ENCODE results near the gene CNOT1.
"Not testable (repeated sequence)": the region's sequence is repeated elsewhere in the genome, so short reads cannot be mapped to it uniquely, and the experiment has no call there.

Gene CNOT1

GRCh38 chr16:58501242-58502131 is 128.1 kb downstream of the CNOT1 start:
- peak; percentile 39 for DNase-seq

- no peak for DNase-seq
Observed at GRCh38 chr16:58500430-58501241, 129.0 kb downstream of the CNOT1 start.

- DNase-seq = peak; percentile 56
Observed at GRCh38 chr16:58499615-58500351, 129.8 kb downstream of the CNOT1 start, which contains the start of gene NDRG4. Gene NDRG4, plus strand, starts transcription at chr16:58500143. Its CDS starts 106 bp downstream, at chr16:58500249.

GRCh38 chr16:58499092-58499511 is 130.5 kb downstream of the CNOT1 start:
- DNase-seq = no peak

GRCh38 chr16:58498341-58499091 is 131.1 kb downstream of the CNOT1 start:
- DNase-seq = no peak

- no peak for DNase-seq
Observed at GRCh38 chr16:58497935-58498334, 131.7 kb downstream of the CNOT1 start.

- no peak for DNase-seq
Observed at GRCh38 chr16:58497468-58497867, 132.2 kb downstream of the CNOT1 start.

- no peak for DNase-seq
Observed at GRCh38 chr16:58495521-58496331, 133.9 kb downstream of the CNOT1 start.

- peak; percentile 81 for DNase-seq
Observed at GRCh38 chr16:58494981-58495520, 134.6 kb downstream of the CNOT1 start.

GRCh38 chr16:58493756-58494431 is 135.7 kb downstream of the CNOT1 start:
- no peak for DNase-seq

- DNase-seq = no peak
Observed at GRCh38 chr16:58492735-58493134, 136.9 kb downstream of the CNOT1 start.

GRCh38 chr16:58492066-58492465 is 137.6 kb downstream of the CNOT1 start:
- DNase-seq = no peak

- DNase-seq = not testable (repeated sequence)
Observed at GRCh38 chr16:58490539-58490938, 139.1 kb downstream of the CNOT1 start.

- DNase-seq = no peak
Observed at GRCh38 chr16:58490065-58490464, 139.6 kb downstream of the CNOT1 start.

- DNase-seq = no peak
Observed at GRCh38 chr16:58488531-58488930, 141.1 kb downstream of the CNOT1 start.

- DNase-seq = peak; percentile 71
Observed at GRCh38 chr16:58487566-58488351, 141.9 kb downstream of the CNOT1 start.

GRCh38 chr16:58485184-58485887 is 144.3 kb downstream of the CNOT1 start:
- no peak for DNase-seq

- no peak for DNase-seq
Observed at GRCh38 chr16:58481931-58482330, 147.7 kb downstream of the CNOT1 start.

Data from stimulated activated CD4-positive, alpha-beta T cell treated with anti-CD3 and anti-CD28 coated beads, Interleukin-1b, Interleukin-23, amount 100 ng/mL, for 48 hours (primary cell).